VCaP (cell line): Measurements from ENCODE around the gene NAXD.
"Not testable (repeated sequence)": the region's sequence is repeated elsewhere in the genome, so short reads cannot be mapped to it uniquely, and the experiment has no call there.

Source experiments
- H3K27ac ChIP-seq: fragments of 450-650 bp; 2 replicates; pipeline ENCODE4 v1.5.1; 2017
- TF ChIP-seq, protein P1 (sequence below): fragments of 450-650 bp; conservative IDR thresholded peaks from 2 replicates; pipeline ENCODE4 v1.5.1; 2017; ENCODE audit warnings: mild to moderate bottlenecking, moderate library complexity

NAXD gene

DNA sequence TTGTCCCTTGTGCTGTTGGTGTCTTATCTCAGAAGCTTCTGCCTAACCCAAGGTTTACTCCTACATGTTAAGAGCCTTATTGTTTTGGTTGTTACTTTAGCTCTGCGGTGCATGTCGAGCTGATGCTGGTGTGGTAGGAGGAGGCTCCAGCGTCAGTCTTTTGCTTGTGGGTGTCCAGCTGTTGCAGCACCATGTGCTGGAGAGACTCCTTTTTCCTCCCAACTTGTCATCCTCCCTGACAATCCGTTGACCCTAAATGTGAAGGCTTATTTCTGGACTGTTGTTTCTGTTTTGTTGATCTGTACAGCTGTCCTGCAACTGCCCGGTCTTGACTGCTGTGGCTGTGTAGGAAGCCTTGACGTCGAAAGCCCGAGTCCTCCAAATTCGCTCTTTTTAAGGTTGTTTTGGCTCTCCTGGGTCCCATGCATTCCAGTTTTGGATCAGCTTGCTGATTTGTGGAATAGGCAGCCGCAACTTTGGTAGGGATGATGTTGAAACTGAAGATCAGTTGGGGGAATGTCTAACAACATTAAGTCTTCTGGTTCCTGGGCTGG lies 15.3 kb downstream of the NAXD start:
- TF ChIP-seq, protein P1, sequence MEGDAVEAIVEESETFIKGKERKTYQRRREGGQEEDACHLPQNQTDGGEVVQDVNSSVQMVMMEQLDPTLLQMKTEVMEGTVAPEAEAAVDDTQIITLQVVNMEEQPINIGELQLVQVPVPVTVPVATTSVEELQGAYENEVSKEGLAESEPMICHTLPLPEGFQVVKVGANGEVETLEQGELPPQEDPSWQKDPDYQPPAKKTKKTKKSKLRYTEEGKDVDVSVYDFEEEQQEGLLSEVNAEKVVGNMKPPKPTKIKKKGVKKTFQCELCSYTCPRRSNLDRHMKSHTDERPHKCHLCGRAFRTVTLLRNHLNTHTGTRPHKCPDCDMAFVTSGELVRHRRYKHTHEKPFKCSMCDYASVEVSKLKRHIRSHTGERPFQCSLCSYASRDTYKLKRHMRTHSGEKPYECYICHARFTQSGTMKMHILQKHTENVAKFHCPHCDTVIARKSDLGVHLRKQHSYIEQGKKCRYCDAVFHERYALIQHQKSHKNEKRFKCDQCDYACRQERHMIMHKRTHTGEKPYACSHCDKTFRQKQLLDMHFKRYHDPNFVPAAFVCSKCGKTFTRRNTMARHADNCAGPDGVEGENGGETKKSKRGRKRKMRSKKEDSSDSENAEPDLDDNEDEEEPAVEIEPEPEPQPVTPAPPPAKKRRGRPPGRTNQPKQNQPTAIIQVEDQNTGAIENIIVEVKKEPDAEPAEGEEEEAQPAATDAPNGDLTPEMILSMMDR: no peak
- H3K27ac ChIP-seq: no peak overlapping the region; the same call in 1 of the 2 replicates

DNA sequence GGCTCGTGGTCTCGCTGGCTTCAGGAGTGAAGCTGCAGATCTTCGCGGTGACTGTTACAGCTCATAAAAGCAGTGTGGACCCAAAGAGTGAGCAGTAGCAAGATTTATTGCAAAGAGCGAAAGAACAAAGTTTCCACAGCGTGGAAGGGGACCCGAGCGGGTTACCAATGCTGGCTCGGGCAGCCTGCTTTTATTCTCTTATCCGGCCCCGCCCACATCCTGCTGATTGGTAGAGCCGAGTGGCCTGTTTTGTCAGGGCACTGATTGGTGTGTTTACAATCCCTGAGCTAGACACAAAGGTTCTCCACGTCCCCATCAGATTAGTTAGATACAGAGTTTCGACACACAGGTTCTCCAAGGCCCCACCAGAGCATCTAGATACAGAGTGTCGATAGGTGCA lies 16.9 kb downstream of the NAXD start:
- not testable (repeated sequence) for H3K27ac ChIP-seq

DNA sequence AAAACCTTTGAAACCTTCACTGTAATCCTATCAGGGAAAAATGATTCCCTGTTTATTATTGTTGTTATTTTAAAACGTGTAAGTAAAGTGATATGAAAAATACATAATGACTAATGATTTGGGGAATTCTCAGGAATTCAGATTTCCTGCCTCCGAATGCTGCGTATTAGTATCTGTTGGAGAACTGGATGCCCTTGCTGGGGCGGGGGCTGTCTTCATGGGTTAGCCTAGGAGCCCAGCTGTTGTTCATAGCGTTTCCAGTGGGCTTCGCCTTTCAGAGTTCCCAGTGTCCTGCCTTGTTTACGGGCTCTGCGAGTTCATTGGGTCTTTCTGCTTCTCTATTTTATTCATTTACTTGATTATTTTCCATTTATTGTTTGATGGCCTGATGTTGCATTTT lies 18.4 kb downstream of the NAXD start:
- H3K27ac ChIP-seq: no peak overlapping the region
- TF ChIP-seq, protein P1: no peak

DNA sequence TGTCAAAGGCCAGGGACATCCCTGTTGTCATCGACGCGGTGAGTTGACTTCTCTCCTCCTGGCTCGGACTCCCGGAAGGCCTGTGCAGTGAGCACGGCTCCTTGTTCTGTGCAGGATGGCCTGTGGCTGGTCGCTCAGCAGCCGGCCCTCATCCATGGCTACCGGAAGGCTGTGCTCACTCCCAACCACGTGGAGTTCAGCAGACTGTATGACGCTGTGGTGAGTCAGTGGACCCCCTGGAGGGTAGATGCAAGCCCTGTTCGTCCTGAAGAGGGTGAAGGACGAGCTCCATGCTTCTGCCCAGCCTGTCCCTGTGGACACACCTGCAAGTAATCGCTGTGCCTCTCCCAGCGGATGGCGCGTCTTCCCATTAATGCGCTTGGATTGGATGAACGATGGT lies 19.2 kb downstream of the NAXD start:
- no peak overlapping the region; the same call in 1 of the 2 replicates for H3K27ac ChIP-seq
- TF ChIP-seq, protein P1: no peak

DNA sequence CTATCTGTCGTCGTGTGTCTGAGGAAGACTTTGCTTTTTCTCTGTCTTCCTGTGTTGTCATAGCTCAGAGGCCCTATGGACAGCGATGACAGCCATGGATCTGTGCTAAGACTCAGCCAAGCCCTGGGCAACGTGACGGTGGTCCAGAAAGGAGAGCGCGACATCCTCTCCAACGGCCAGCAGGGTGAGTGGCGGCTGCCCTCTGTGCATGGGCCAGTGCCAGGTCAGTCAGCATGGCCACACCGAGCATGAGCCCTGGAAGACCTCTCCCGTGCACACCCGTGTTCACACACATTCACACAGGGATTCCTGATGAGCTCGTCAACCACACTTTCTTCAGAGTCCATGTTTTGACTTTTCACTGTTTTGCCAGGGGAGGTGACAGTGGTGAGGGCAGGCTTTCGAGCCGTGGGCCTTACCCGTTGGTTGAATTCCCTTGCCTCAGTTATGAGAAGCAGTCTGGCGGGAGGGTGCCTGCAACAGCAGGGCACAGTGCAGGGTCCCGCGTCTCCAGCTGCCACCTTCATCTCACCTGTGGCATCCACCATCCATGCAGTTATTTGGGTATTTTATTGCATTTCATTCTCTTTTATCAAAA lies 20.2 kb downstream of the NAXD start:
- TF ChIP-seq, protein P1: no peak
- H3K27ac ChIP-seq: peak overlapping the region; percentile 38; the same call in 1 of the 2 replicates

DNA sequence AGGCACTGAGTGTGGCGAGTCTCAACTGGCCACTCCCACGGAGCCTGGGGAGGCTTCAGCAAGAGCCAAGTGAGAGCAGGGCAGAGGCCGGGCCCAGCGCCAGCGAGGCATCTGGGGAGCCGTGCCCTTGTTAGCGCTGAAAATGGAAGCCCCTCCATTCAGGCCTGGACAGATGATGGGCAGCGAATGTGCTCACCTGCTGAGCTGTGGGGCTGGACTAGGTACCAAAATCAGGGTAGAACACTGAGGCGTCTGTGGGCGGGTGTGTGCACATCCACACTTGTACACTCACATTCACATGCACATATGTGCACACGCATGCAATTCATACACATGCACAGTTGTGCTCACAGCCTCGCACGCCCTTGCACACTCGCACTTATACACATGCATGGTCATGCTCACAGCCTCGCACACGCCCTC lies 20.7 kb downstream of the NAXD start:
- H3K27ac ChIP-seq: peak overlapping the region; percentile 38

DNA sequence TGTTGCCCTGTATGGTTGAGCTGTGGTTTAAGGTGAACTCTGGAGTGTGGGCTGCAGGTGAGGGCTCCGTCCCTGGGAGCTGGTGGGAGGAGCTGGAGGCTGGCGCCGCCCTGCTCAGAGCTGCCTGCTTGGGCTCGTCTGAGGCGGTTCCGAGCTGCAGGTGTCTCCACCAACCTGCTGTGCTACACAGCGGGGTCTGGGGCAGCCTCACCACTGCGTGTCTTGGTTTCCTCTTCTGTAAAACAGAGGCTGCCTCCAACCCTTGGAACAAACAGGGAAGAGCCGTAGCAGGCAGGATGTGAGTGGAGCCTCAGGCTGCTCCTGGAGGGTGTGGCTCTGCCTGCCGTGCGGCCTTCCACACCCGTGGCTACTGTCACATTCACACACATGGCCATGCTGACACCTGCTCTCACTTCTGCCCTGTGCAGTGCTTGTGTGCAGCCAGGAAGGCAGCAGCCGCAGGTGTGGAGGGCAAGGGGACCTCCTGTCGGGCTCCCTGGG lies 21.4 kb downstream of the NAXD start:
- H3K27ac ChIP-seq: peak overlapping the region; percentile 38
- TF ChIP-seq, protein P1: no peak

More for the DNA sequence above, 20.7 kb downstream of the NAXD start:
- TF ChIP-seq, protein P1: no peak

DNA sequence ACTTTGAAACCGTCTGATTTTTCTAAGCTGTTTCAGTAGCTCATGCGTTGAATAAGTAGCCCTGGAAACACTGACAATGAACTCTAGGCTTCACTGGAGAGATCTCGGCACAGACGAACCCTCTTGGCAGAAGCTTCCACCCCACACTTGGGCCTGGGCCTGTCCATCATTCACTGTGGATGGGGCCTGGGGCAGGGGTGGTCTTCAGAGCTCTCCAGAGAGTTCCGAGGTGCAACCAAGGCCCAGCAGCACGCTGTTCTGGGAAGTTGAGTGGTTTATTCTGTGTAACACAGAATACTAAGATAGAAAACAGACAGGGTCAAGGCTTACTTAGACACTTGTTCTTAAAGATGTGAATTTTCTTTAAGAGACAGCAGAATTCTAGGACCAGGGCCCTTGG lies 21.9 kb downstream of the NAXD start:
- TF ChIP-seq, protein P1: no peak
- H3K27ac ChIP-seq: peak overlapping the region; percentile 38
